Caco-2 (cell line): Measurements from ENCODE around the gene ADGRF5. TPM values are rescaled to one million over a fixed set of nuclear protein-coding genes. Genes with fewer than 3 reads are reported as not detected.
"Not testable (repeated sequence)": the region's sequence is repeated elsewhere in the genome, so short reads cannot be mapped to it uniquely, and the experiment has no call there.

Source experiments
- BruUV-seq: library from RNA; stranded (reverse); fragments of 400-500 nt; replicated peaks from 2 replicates; lab custom pipeline; 2021; lab: Mats Ljungman, UMichigan
- CTCF ChIA-PET: fragments of 300-600 bp; sonication (Branson Sonifier 250); formaldehyde crosslinking; loops from one replicate; lab custom pipeline; 2022; ENCODE audit warnings: antibody characterized with exemption; lab: Charles Lee
- POLR2A ChIA-PET: fragments of 300-600 bp; sonication (Branson Sonifier 250); formaldehyde crosslinking; loops from one replicate; lab custom pipeline; 2022; ENCODE audit warnings: antibody characterized with exemption; lab: Charles Lee
- DNase-seq, 2 experiments: peaks; one replicate each; pipeline versions ENCODE4 v3.0.0 to v3.0.0-alpha.2; 2020 to 2022
- H3K27me3 ChIP-seq: replicated peaks from 2 replicates; pipeline ENCODE4 v1.6.0; 2011; ENCODE audit warnings: low read length; ENCODE audit not compliant: control insufficient read depth, insufficient read depth
- H3K36me3 ChIP-seq: 2 replicates; pipeline ENCODE4 v1.5.1; 2011; ENCODE audit warnings: low read length; ENCODE audit not compliant: control insufficient read depth, insufficient read depth
- H3K4me1 ChIP-seq: fragments of 250-450 bp; sonication (Bioruptor Pico); 2 replicates; pipeline ENCODE4 v1.5.1; 2020; ENCODE audit warnings: mild to moderate bottlenecking
- H3K4me3 ChIP-seq: 2 replicates; pipeline ENCODE4 v1.5.1; 2011; ENCODE audit warnings: low read depth, mild to moderate bottlenecking, control low read depth, low read length
- H3K9me3 ChIP-seq: fragments of 250-450 bp; sonication (Bioruptor Pico); 2 replicates; pipeline ENCODE4 v1.5.1; 2020; ENCODE audit warnings: mild to moderate bottlenecking, moderate library complexity
- H3K27ac Mint-ChIP-seq: one replicate; pipeline ENCODE4 v1.8.0; 2022; ENCODE audit warnings: mixed read lengths; ENCODE audit not compliant: unreplicated experiment
- H3K27me3 Mint-ChIP-seq: one replicate; pipeline ENCODE4 v1.8.0; 2022; ENCODE audit warnings: mixed read lengths; ENCODE audit not compliant: insufficient read depth, unreplicated experiment
- H3K36me3 Mint-ChIP-seq: one replicate; pipeline ENCODE4 v1.8.0; 2022; ENCODE audit warnings: mild to moderate bottlenecking, mixed read lengths; ENCODE audit not compliant: insufficient read depth, unreplicated experiment
- H3K4me1 Mint-ChIP-seq: one replicate; pipeline ENCODE4 v1.8.0; 2022; ENCODE audit warnings: low read depth, mixed read lengths; ENCODE audit not compliant: unreplicated experiment
- H3K4me3 Mint-ChIP-seq: one replicate; pipeline ENCODE4 v1.8.0; 2022; ENCODE audit warnings: mild to moderate bottlenecking, moderate library complexity, mixed read lengths; ENCODE audit not compliant: unreplicated experiment
- H3K9me3 Mint-ChIP-seq: one replicate; pipeline ENCODE4 v1.8.0; 2022; ENCODE audit warnings: mixed read lengths; ENCODE audit not compliant: unreplicated experiment
- CTCF ChIP-seq, 2 experiments: fragments of 200-600 bp in 1 of 2; IDR thresholded peaks; 1 replicate in 1 of 2; 2 replicates in 1 of 2; pipeline versions ENCODE4 v1.5.1 to v1.8.0; 2011 to 2022; ENCODE audit warnings: antibody characterized with exemption in 1 of 2, control low read depth in 1 of 2, inconsistent platforms in 1 of 2, low read depth in 1 of 2, low read length in 1 of 2, mild to moderate bottlenecking in 1 of 2, moderate library complexity in 1 of 2; ENCODE audit not compliant: insufficient read depth in 1 of 2, severe bottlenecking in 1 of 2, unreplicated experiment in 1 of 2
- intact Hi-C: fragments of 100-400 bp; cut with micrococcal nuclease; formaldehyde crosslinking; loops from one replicate; pipeline ENCODE4 v1.10.0; 2022; ENCODE audit not compliant: unreplicated experiment
- total RNA-seq: library from RNA; stranded (reverse); gene quantifications from 2 replicates; pipeline ENCODE4 v1.2.3, GENCODE V29; 2022

ADGRF5 gene
- total RNA-seq, 1 experiment from 2014 or later: not detected

DNA sequence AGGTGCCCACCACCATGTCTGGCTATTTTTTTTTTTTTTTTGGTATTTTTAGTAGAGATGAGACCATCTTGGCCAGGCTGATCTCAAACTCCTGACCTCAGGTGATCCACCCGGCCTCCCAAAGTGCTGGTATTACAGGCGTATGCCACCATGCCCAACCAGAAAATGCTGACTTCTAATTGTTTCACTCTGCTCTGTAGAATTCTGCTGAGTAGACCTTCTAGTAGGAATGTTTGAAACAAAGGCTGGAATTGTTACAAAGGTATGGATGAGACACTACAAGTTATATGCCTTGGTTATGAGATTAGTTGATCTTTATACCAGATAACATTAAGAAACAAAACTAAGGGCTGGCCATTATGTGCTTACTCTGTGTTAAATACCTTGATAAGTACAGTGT is 83.7 kb downstream of the ADGRF5 start:
- Histone ChIP-seq H3K27me3 (no peaks in the 10 kb centered on the region), H3K36me3 (peaks cover 2% of the 10 kb centered on the region), H3K9me3 (peaks cover 4% of the 10 kb centered on the region), H3K4me3 (no peak overlapping the region), H3K4me1 (no peaks in the 10 kb centered on the region)
- Mint-ChIP-seq H3K4me1 (no peaks in the 10 kb centered on the region), H3K36me3 (no peaks in the 10 kb centered on the region), H3K27me3 (no peaks in the 10 kb centered on the region), H3K27ac (no peak overlapping the region), H3K9me3 (peaks cover 11% of the 10 kb centered on the region), H3K4me3 (no peak overlapping the region)
- ChIA-PET CTCF (no interaction called here), POLR2A (no interaction called here)
- BruUV-seq: no TSS peak
- no peak for DNase-seq
- TF ChIP-seq CTCF (IDR thresholded peaks at IDR 0.05; ENCODE audit: insufficient read depth in 1 of 2, low read depth in 1 of 2, low read length in 1 of 2, severe bottlenecking in 1 of 2, unreplicated experiment in 1 of 2): no peak
- intact Hi-C loops: no loop called here

- H3K4me1 Mint-ChIP-seq, H3K27me3 ChIP-seq, H3K27ac Mint-ChIP-seq, H3K9me3 Mint-ChIP-seq, H3K4me1 ChIP-seq, H3K27me3 Mint-ChIP-seq, BruUV-seq, H3K36me3 Mint-ChIP-seq, intact Hi-C loops, H3K4me3 Mint-ChIP-seq, POLR2A ChIA-PET, DNase-seq, H3K4me3 ChIP-seq, H3K9me3 ChIP-seq, H3K36me3 ChIP-seq, CTCF ChIA-PET: not testable (repeated sequence)
Measured at GRCh38 chr6:46834991-46835390, 86.7 kb downstream of the ADGRF5 start.

- BruUV-seq: not testable (repeated sequence)
Measured at GRCh38 chr6:46834257-46834916, 87.4 kb downstream of the ADGRF5 start.

DNA sequence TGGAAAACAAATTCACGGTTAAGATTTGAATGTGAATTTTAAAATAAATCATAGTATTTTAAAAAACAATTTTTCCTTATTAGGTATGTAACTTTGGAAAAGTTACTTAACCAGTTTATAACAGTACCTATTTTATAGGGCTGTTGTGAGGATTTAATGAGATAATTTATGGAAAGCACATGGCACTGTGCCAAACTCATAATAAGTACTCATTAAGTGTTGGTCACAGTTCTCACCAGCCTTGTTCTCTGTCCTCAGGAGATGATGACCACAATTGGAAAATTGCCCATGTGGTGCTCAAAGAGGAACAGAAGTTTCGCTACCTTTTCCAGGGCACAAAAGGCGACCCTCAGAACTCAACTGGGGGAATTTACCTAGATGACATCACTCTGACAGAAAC is 88.9 kb downstream of the ADGRF5 start:
- Histone ChIP-seq H3K4me1 (no peaks in the 10 kb centered on the region), H3K4me3 (no peak overlapping the region), H3K9me3 (no peaks in the 10 kb centered on the region), H3K36me3 (peaks cover 4% of the 10 kb centered on the region), H3K27me3 (no peaks in the 10 kb centered on the region)
- POLR2A ChIA-PET: no interaction called here
- Mint-ChIP-seq H3K4me3 (no peak overlapping the region), H3K27ac (no peak overlapping the region), H3K4me1 (no peaks in the 10 kb centered on the region), H3K36me3 (no peaks in the 10 kb centered on the region), H3K27me3 (no peaks in the 10 kb centered on the region), H3K9me3 (no peaks in the 10 kb centered on the region)
- DNase-seq: no peak
- CTCF ChIA-PET: no interaction called here
- no TSS peak for BruUV-seq
- no peak for TF ChIP-seq CTCF (IDR thresholded peaks at IDR 0.05; ENCODE audit: insufficient read depth in 1 of 2, low read depth in 1 of 2, low read length in 1 of 2, severe bottlenecking in 1 of 2, unreplicated experiment in 1 of 2)
- intact Hi-C loops: no loop called here

More at GRCh38 chr6:46834257-46834916, 87.4 kb downstream of the ADGRF5 start:
- POLR2A ChIA-PET, H3K4me3 ChIP-seq, intact Hi-C loops, H3K9me3 Mint-ChIP-seq, H3K27me3 ChIP-seq, H3K9me3 ChIP-seq, H3K4me1 ChIP-seq, H3K4me3 Mint-ChIP-seq, CTCF ChIA-PET, H3K4me1 Mint-ChIP-seq, DNase-seq, H3K27ac Mint-ChIP-seq, H3K27me3 Mint-ChIP-seq, H3K36me3 Mint-ChIP-seq, H3K36me3 ChIP-seq: not testable (repeated sequence)
